ENCODE data around the gene SERTAD1.

The SERTAD1 gene

DNA sequence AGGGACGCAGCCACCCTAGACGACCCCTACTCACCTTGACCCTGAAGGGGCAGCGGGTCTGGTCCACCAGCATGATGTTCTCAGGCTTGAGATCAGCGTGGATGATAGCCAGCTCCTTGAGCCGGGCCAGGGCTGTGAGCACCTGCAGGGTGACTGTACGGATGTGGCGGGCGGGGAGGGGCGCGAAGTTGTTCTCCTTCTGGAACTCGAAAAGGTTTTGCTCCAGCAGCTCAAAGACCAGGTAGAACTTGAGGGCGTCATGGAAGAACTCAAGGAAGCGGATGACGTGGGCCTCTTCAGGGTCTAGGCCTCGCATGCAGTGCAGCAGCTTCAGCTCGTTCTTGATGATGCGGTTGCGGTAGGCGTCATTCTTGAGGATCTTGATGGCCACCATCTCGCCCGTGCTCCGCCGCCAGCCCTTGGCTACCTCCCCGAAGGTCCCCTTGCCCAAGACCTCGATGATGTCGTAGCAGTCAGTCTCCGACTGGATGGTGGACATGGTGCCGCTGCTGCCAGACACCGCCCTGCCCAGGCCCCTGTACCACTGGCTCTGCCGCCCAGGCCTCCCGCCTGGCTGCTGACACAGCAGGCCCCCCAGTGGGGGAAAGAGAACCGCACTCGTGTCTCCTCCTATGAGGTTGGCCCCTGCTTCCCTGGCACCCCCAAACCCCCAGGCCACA lies 36.2 kb downstream of the SERTAD1 start:
- no peak for DNase-seq
- intact Hi-C loops (cut with DNase I), result no loop called here

- intact Hi-C loops (cut with DNase I), result no loop called here
- DNase-seq, result no peak
Observed at GRCh38 chr19:40388481-40388880, 37.3 kb downstream of the SERTAD1 start.

DNA sequence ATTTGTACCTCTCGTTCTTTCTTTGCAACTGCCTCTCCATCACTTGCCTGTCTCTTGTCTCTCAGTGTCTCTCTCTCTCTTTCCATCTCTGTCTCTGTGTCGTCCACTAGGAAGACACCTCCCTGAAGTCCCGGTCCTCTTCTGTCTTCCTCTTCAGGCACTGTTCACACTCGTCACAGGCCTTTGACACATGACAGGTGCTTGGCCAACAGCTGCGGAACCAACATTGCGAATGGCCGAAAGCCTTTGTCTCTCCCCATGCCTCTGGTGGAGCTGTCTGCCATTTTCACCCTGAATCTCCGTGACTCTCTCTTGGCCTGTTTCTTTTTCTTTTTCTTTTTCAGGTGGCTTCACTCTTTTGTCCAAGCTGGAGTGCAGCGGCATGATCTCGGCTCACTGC lies 38.6 kb downstream of the SERTAD1 start:
- intact Hi-C loops (cut with DNase I), result no loop called here
- no peak for DNase-seq

GRCh38 chr19:40383668-40384248 lies 42.0 kb downstream of the SERTAD1 start:
- no peak for DNase-seq
- intact Hi-C loops (cut with DNase I), result no loop called here

- DNase-seq, result no peak
- intact Hi-C loops (cut with DNase I), result no loop called here
Observed at GRCh38 chr19:40381321-40381720, 44.5 kb downstream of the SERTAD1 start.

DNA sequence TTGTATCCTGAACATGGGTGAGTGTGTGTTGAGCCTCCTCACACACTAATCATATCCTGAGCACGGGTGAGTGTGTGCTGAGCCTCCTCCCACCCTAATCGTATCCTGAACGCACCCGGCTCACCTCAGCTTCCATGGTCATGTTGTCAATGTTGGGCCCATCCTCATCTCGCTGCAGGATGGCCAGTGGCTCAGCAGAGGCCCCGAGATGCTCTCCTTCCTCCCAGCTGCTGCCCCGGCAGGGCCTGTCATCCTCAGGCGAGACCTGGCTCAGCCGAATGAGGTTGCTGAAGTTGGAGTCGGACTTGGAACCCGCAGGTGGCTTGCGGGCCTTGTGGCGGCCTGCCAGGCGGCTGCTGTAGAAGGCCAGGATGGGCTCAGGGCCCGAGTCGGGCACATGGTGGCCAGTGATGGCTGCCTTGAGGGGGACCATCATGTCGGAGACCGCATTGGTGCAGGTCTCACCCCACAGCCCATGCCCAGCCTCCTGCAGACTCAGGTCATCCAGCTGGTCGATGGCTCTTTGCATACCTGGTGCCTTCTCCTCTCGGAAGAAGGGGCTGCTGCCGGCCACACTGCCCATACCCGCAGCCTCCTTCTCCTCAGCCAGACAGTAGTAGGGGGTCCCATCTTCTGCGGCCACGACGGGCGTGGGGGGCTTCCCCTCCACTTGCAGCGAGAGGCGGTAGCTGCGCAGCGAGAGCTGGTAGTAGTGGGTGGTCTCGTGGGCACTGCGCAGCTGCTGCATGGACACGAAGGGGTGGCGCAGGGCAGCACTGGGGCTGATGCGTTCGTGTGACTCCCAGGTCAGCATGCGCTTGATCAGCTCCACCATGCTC lies 45.4 kb downstream of the SERTAD1 start:
- DNase-seq, result no peak

DNA sequence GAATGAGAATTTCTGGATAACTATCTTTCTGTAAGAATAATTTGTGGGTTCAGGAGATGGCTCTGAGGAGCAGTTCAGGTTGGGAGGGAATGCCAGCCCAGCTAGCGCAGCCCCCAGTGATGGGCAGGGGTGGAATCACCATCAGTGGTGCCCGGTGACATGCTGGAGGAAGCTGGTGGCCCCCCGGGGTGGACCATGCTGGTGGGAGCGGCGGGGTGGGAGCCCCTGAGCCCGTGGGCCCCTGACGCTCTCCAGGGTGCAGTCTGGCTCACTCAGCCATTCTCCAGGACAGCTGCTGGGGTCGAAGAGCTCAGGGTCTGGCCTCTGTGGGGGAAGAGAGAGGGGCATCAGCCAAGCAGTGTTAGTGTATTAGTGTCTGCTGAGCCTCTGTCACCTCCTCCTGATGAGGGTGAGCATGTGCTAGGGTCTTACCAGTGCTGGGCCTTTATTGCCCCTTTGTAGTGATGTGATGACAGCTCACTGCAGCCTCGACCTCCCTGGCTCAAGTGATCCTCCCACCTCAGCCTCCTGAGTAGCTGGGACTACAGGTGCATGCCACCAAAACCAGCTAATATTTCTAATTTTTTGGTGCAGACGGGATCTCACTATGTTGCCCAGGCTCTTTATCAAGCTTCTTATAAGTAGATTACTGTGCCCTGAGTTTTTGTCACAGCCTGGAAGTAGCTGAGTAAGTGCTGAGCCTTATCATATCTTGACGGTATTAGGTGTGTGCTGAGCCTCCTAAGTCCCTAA lies 46.2 kb downstream of the SERTAD1 start:
- intact Hi-C loops (cut with DNase I), result no loop called here
- DNase-seq, result no peak

More for the DNA sequence above, 45.4 kb downstream of the SERTAD1 start:
- intact Hi-C loops (cut with DNase I), result no loop called here

DNA sequence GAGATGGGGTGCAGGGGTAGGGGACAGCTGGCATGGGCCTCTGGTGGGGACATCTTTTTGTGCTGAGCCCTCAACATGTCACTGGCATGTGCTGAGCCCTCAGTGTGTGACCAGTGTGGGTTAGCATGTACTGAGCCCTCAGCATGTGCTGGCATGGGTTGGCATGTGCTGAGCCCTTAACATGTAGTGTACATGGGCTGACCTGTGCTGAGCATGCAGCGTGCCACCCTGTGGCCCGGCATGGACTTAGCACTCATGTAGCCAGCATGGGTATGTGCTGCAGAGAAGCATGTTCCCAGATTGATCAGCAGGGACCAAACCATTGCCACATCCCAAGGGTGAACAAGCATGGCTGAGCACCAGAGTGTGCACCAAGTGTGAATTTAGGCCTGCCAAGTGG lies 47.3 kb downstream of the SERTAD1 start:
- intact Hi-C loops (cut with DNase I), result no loop called here
- DNase-seq, result no peak

DNA sequence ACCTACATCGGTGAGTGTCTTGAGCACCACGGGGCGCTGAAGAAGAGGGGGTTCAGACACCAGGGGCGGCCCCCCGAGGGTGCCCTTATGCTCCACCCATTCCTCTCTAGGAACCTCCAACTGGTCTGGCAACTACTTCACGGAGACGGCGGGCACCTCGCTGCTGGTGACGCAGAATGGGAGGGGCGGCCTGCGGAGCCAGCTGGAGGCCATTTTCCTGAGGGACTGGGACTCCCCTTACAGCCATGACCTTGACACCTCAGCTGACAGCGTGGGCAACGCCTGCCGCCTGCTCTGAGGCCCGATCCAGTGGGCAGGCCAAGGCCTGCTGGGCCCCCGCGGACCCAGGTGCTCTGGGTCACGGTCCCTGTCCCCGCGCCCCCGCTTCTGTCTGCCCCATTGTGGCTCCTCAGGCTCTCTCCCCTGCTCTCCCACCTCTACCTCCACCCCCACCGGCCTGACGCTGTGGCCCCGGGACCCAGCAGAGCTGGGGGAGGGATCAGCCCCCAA lies 47.9 kb downstream of the SERTAD1 start:
- DNase-seq, result no peak
- intact Hi-C loops (cut with DNase I), result no loop called here

DNA sequence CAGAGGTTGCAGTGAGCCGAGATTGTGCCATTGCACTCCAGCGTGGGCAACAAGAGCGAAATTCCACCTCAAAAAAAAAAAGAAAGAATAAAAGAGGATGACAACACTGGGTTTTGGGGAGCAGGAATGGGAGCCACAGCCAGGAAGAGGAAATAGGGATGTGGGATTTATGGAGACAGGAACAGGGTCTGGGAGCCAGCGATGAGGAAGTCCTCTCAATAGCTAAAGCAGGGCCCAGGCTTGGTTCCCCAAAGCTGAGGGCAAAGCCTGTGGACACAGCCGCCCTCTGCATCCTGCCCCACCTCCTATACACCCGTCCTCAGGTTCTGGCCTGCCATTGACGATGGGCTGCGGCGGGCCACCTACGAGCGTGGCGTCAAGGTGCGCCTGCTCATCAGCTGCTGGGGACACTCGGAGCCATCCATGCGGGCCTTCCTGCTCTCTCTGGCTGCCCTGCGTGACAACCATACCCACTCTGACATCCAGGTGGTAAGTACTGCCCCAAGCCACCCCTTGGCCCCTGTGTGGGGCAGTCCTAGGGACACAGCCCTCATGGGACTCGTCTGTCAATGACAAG lies 49.4 kb downstream of the SERTAD1 start:
- intact Hi-C loops (cut with DNase I), result no loop called here
- no peak for DNase-seq

DNA sequence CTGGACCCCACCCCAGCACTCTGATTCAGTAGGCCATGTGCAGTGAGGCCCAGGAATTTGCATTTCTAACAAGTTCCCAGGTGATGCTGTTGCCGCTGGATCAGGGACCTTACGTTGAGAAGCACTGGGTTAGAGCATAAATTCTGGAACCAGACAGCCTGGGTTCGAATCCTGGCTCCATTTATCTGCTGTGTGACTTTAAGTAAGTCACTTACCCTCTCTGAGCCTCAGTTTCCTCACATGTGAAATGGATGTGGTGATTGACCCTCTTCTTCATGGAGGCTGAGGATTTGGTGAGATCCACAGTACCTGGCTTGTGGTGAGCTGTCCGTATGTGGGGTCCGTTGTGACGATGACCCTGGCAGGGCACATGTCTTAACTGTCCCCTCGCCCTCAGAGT lies 51.7 kb downstream of the SERTAD1 start:
- intact Hi-C loops (cut with DNase I), result no loop called here
- no peak for DNase-seq

DNA sequence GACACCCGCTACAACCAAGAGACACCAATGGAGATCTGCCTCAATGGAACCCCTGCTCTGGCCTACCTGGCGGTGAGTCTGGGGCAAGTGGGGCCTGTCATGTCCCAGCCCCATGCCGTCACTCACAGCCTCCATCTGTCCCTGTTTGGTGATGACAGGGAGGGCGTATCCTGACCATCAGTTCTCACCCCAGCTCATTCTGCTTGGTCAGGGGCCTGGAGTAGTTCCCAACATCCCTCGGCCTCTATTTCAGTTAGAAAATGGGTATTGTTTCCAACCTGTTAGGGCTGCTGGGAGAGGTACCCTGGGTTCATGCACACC lies 54.0 kb downstream of the SERTAD1 start:
- intact Hi-C loops (cut with DNase I), result no loop called here
- no peak for DNase-seq
